HG02943 (cell line): Measurements from ENCODE around the gene TRIM23.
"Not testable (repeated sequence)": the region's sequence is repeated elsewhere in the genome, so short reads cannot be mapped to it uniquely, and the experiment has no call there.

Experiments
- ATAC-seq: cut with Tn5 transposase; IDR thresholded peaks from one replicate; pipeline ENCODE4 v1.9.1; 2021; ENCODE audit warnings: mild to moderate bottlenecking, low read depth, moderate library complexity; ENCODE audit not compliant: unreplicated experiment

TRIM23 gene

DNA sequence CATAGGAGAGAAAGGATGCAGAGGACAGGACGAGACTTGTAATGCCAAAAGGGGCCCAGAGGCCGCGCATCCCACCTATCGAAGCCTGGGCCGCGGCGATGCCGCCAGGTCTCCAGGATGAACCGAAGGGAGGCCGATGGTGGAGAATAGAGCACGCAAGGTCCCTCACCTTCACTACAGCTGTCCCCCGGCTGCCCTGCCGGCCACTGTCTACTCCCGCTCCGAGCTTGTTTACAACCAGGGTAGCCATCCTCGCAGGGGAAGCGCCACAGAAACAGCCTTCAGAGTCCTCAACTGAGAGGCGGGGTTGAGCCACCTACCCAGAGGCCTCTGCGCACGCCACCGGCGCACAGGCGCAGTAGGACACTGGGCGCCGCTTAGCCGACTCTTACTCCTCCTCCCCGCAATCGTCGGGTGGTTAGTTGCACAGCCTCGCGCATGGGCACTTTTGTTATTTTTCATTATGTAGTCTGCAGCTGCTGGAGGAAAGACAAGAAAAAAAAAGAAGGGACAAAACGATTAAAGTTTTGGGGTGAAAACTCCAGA lies at the start of gene TRIM23:
Gene TRIM23 (minus strand): TSS at position 309 of the 546 bp plus-strand sequence. CDS start 59 bp downstream, at position 250.
- ATAC-seq: peak; percentile 95

DNA sequence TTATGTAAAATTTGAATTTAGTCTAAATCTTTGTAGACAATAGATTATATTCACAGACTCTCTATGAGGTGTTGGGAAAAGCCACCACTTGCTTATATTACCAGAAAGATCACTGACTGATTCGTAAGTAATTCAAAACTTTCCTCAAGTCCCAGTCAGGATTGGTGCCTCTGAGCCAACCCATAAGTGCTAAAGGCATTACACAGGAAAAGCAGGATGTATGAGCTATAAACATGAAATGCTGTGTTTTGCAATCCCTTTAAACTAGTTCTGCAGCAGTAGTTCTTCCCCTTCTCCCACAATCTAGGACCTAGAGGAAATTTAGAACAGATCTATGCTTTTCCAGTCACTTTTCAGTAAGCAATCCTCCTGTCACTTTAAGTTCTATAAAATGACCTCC lies 48.7 kb upstream of the TRIM23 start:
- ATAC-seq: no peak

DNA sequence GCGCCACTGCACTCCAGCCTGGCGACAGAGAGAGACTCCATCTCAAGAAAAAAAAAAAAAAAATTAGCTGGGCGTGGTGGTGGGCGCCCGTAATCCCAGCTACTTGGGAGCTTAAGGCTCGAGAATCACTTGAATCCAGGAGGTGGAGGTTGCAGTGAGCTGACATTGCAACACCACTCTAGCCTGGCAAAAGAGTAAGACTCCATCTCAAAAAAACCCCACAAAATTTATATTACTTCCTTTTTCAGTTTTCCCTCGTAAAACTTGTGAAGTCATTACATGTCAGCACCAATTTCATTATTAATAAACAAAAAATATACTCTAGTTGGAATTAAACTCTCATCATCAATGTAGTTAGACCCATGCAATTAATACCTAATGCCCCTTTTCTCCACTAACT lies 44.6 kb upstream of the TRIM23 start:
- no peak for ATAC-seq

DNA sequence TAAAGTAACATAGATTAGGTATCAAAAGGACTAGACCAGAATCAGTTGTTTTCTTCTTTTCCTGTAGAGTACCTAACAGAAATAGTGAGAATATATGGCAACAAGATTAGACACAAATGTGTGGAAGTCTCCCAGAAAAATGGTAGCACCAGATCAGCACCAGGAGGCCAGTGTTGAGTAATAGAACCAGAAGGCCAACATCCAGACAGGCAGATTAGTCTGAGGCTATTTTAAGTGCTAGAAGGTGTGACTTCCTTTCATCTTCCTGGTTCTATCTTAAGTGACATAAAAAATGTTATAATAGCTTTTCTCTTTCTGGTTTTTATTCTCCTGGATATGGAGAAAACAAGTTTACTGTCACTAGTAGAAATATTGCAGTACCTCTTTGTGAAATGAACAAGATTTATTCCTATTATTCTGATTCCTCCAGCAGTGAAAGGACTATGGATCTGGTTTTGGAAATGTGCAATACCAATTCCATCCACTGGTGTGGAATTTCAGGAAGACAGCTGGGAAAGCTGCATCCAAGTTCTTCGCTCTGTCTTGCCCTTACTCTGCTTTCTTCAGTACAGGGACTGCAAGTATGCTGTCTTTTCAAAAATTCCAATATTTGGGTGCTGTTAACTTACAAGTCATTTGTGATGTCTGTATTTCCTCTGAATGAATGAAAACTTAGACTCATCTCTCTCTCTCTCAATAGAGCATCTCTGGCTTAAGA lies 39.8 kb upstream of the TRIM23 start:
- ATAC-seq: no peak

DNA sequence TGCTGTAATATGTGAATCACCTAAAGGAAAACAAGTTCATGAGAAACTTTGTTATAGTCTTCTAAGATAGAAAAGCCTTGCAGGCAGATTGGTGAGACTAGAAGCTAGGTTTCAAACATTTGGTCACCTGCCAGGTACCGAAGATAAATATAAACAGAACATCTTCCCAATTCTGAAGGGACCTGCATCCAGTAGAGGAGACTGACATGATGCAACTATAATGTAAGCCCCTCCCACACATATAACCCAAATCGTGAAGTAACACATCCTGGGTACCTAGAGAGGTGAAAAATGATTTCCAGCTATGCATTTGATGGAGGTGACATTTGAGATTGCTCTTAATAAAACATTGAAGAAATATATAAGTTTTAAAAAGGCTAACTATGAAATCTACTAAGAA lies 30.6 kb upstream of the TRIM23 start:
- ATAC-seq: no peak

DNA sequence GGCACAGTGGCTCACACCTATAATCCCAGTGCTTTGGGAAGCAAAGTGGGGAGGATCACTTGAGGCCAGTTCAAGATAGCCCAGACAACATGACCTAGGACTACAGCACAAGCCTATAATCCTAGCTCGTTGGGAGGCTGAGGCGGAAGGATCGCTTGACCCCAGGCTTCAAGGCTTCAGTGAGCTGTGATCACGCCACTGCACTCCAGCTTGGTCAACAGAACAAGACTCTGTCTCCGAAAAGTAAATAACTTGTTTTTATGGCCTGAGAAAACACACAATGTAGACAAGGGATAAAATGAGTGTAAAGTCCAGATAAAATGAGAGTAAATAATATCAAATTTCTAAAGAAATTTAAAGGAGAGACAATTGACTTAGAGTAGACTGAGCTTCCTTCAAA lies 27.0 kb upstream of the TRIM23 start:
- no peak for ATAC-seq

DNA sequence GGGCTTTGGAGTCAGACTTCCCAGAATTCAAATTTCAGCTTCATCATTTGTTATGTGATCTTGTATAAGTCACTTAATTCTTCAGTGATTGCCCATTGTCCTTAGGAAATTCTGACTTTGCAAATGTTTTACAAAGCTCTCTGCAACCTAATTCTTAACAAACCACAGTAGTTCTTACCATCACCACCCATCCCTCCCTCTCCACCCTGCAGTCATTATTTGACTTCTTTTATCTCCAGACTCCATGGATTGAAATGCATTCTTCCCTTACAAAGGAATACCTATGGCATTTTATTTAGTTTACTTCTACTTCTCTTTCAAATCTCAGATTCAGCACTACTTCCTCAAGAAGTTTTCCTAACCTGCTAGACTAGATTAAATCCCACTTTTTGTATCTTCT lies 23.8 kb upstream of the TRIM23 start:
- ATAC-seq: no peak

DNA sequence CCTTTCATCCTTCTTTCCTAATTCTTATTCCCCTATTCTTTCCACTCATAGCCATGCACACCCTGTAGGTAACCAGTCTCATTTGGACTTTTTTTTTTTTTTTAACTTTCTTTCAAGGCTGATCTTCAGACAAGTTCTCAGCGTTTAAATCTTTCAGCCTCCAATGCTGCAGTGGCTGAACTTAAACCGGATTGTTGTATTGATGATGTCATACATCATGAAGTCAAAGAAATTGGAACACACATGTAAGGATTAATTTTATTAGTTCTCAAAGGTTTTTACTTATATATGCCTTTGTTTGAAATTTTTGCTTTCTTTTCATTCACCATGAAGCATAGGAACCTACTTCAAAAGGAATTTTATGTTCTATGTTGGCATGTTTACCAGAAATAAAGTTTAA lies 22.8 kb upstream of the TRIM23 start:
- ATAC-seq: no peak

DNA sequence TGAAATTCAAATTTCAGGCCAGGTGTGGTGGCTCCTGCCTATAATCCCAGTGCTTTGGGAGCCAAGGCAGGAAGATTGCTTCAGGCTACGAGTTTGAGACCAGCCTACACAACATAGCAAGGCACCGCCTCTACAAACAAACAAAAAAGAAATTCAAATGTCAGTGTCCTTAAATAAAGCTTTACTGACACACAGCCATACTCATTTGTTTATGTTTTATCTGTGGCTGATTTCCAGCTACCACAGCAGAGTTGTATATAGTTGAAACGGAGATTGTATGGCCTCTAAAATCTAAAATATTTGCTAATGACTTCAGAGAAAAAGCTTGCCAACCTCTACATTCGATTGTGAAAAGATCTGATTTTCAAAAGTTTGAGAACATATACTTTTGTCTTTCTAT lies 16.1 kb upstream of the TRIM23 start:
- ATAC-seq: no peak

DNA sequence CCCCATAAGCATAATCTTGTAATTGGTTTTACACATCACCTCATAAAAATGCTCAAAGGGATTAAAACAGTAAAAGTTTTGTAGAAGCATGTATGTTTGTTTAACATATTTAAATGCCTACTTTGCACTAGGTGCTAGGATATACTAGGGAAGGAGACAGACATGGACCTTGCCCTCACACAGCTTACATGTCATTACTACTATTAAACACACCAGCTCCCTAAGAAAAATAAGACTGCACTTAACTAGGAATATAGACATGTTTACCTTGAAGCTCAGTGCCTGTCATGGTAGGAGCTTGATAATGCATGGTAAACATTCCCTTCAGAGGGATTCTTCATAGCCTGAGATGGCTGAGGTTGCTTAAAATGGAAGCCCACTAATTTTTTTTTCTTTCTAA lies 6.8 kb upstream of the TRIM23 start:
- ATAC-seq: no peak

DNA sequence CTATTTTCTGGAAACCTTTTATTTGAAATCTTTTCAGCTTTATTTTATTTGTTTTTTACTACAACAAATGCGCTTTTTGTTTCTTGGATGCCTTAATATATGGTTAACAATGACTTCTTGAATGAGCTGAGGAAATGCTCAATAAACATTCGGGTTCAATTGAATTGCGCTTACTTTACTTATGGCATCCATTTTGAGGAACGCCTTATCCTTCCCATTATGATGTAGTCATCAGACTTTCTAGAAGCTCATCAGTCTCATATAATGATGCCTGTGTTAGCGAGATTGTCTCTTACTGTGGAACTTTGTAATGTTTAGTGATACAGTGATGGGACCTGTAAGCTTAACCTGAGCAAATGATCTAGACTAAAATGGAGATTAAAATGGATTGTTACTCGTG lies 1.6 kb upstream of the TRIM23 start:
- no peak for ATAC-seq

DNA sequence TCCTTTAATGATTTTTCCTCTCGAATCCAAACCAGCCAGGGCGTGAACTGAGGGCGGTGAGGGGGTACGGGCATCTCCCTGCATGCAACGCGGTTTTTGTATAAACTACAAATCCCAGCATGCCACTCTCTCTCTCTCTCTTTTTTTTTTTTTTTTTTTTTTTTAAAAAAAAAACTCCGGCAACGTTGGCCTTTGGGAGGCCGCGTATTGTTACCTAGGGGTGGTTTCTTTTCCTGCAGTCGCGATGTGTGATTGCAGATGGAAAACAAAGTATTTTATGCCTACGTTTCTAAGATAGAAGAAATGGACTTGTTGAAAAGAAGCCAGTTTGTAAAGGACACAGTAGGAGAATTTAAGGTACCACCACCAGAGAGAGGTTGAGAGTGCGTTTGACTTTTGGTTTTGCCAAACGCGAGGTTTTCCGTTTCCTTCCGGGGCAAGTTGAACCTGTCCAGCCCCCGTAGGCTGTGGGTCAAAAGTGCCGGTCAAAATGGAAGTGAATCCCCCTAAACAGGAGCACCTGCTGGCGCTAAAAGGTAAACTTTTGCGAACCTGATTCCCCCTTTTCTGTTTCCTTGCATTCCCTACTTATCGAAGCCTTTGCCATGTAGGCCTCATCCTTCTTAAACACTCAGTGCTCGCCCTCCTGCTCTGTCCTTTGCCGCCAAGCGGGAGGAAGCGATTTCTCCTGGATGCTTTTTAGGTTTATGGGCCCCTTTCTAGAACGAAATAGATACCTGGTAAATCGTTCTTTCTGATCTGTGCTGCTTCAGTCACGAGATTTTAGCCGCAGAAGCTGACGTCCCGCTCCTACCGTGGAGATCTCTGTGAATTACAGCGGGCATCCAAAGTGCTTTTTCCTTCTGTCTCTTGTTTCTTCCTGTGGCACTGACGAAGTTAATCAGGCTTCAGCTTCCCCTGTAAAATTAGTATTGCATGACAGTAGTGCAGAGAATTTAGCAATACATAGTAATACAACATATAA lies 730 bp upstream of the TRIM23 start, which contains the start of the genes SHLD3 and TRAPPC13:
Gene SHLD3 (plus strand): TSS at position 457 of the 985 bp plus-strand sequence. CDS start 4,561 bp downstream, outside the sequence.
Gene TRAPPC13 (plus strand): TSS at position 457 of the 985 bp plus-strand sequence. CDS start 34 bp downstream, at position 491.
- peak; percentile 82 for ATAC-seq

DNA sequence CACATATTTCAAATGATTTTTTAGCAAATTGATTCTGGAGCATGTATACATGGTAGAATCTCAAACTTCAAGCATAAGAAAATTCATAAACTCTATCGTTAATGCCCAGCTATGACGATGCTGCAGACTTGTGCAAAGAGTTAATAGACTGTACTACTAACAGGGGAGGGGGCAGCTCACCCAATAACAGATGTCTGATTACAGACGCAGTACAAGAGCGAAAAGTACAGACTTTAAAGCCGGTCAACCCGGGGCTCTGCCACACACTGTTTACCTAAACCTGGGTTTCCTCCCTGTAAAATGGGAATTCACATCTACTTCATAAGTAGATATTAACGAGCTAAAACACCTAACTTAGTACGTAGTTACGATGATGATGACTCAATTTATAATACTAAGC lies 651 bp downstream of the TRIM23 start:
- no peak for ATAC-seq

DNA sequence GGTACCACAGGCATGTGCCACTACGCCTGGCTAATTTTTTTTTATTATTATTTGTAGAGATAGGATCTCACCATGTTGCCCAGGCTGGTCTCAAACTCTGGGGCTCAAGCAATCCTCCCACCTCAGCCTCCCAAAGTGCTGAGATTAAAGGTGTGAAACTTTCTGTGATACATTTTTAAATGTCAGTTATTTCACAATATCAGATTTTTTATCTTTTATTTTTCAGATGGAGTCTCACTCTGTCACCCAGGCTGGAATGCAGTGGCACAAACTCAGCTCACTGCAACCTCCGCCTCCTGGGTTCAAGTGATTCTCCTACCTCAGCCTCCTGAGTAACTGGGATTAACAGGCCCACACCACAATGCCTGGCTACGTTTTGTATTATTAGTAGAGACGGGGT lies 2.2 kb downstream of the TRIM23 start:
- not testable (repeated sequence) for ATAC-seq

DNA sequence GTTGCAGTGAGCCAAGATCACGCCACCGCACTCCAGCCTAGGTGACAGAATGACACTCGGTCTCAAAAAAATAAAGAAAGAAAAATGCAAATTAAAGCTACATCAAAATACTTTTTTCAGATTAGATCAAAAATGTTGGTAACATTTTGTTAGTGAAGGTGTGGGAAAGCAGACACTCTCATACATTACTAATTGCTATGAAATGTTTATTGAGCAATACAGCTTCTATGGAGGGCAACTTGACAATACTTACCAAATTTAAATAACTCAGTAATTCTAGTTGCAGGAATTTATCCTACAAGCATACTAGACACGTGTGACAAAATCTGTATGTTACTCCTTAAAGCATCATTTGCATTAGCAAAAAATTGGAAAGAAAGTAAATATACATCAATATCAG lies 4.1 kb downstream of the TRIM23 start:
- no peak for ATAC-seq

DNA sequence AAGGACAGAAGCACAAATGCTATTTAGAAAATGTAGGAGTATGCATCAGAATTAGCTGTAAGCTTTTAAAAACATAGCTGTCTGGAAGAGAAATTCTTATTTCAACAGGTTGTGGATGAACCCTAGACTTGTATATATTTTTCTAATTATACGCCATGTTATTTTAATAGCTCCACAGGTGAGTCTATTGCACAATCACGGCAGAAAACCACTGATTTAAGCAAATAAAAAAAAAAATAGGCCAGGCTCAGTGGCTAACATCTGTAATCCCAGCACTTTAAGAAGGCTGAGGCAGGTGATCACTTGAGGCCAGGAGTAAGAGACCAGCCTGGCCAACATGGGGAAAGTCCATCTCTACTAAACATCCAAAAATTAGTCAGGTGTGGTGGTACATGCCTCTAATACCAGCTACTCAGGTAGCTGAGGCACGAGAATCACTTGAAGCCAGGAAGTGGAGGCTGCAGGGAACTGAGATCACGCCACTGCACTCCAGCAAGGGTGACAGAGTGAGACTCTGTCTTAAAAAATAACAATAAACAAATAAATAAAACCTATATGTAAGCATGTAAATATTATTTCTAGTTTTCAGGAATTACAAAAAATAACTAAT lies 11.7 kb downstream of the TRIM23 start:
- no peak for ATAC-seq

DNA sequence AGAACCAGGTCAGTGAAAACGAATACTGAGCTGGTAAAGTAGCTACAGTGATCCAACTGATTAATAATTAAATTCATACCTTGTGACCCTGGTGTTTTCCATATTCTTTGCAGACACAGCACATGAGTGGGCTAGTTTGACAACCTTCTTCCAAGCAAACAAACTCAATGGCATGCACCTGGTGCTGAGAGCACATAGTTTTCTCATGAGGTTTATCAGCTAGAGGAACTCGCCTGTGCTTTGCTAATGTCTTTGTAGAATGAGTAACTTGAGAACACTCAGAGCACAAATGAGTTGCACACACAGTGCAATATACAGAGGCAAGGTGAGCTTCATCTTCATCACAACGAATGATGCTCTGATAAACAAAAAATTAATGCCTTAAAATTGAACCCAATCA lies 12.6 kb downstream of the TRIM23 start:
- no peak for ATAC-seq

DNA sequence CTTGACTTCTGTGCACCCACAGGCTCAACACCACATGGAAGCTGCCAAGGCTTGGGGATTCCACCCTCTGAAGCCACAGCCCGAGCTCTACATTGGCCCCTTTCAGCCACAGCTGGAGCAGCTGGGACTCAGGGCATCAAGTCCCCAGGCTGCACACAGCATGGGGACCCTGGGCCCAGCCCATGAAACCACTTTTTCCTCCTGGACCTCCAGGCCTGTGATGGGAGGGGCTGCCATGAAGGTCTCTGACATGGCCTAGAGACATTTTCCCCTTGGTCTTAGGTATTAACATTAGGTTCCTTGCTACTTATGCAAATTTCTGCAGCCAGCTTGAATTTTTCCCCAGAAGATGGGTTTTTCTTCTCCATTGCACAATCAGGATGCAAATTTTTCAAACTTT lies 22.4 kb downstream of the TRIM23 start:
- ATAC-seq: not testable (repeated sequence)

DNA sequence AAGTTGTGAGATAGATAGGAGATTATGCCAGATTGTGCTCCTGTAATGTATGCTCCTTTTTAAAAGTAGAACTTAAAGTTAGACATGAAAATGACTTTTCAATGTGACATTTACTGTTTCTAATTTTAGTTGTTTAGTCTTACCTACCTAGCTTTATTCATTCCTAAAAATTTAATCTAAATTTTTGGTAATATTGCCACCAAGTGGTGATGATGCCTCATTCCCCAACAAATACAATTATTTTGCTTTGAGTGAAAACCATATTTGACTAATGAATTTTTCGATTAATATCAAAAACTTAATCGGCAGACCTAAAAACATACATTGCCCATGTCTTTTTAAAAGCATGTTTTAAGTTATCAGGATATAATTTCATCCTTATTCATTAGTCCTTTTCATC lies 35.4 kb downstream of the TRIM23 start:
- ATAC-seq: no peak

DNA sequence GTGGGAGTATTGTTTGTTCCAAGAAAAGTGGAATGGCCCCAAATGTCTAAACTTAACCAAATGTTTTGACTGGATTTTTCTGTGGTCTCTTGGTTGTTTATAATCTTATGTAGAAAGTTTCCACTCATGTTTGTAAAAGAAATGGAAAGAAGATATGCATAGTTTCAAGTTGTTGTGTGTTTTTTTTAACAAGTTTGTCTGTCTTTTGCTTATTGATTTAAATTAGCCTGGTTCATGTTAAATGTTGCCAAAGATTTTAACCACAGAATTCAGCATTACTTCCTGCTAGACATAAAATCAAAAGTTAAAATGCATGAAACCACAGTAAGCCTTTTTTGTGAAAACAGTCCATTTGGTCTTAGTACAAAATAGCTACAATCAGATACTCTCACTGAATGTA lies 47.0 kb downstream of the TRIM23 start:
- no peak for ATAC-seq
